ENCODE results near the gene PER2. TPM values are rescaled to one million over a fixed set of nuclear protein-coding genes. Genes with fewer than 3 reads are reported as not detected.

Gene PER2
- total and polyA plus RNA-seq, 2 of the 13 experiments (the other 11 are each of a cell fraction or from before 2014, with no cell fraction given): 5.1 to 9.4 TPM

- peak; percentile 36; the same call in 1 of the 2 replicates for TF ChIP-seq DMAP1 (CRISPR knock-in tag; IDR thresholded peaks at IDR 0.05)
- TF ChIP-seq FLYWCH1 (CRISPR knock-in tag; IDR thresholded peaks at IDR 0.05): peak; percentile 93; the same call in 1 of the 2 replicates
- TF ChIP-seq BHLHE40 (IDR thresholded peaks at IDR 0.05; ENCODE audit: low read length): peak; percentile 76
- peak; percentile 43; the same call in 1 of the 2 replicates for TF ChIP-seq ELF1 (CRISPR knock-in tag; IDR thresholded peaks at IDR 0.05)
- peak; percentile 90; the same call in 1 of the 2 replicates for TF ChIP-seq ZNF660 (CRISPR knock-in tag; IDR thresholded peaks at IDR 0.05; ENCODE audit: borderline replicate concordance, low read depth)
- TF ChIP-seq NR2F6 (IDR thresholded peaks at IDR 0.05): no peak
- peak; percentile 69 for TF ChIP-seq NR2F6 (CRISPR knock-in tag; IDR thresholded peaks at IDR 0.05)
- TF ChIP-seq NFKBIZ (CRISPR knock-in tag; IDR thresholded peaks at IDR 0.05): peak; percentile 85
- TF ChIP-seq SP140L (CRISPR knock-in tag; IDR thresholded peaks at IDR 0.05; ENCODE audit: borderline replicate concordance): 0 out of 2 replicates have a peak, but pooled peaks have one; percentile 57
- TF ChIP-seq PLRG1 (conservative IDR thresholded peaks at IDR 0.05): no peak
- TF ChIP-seq ARNT2 (CRISPR knock-in tag; IDR thresholded peaks at IDR 0.05; ENCODE audit: low read depth): peak; percentile 99
- TF ChIP-seq, protein P1, sequence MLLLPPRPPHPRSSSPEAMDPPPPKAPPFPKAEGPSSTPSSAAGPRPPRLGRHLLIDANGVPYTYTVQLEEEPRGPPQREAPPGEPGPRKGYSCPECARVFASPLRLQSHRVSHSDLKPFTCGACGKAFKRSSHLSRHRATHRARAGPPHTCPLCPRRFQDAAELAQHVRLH (CRISPR knock-in tag; IDR thresholded peaks at IDR 0.05; ENCODE audit: borderline replicate concordance, low read depth): peak; percentile 96; the same call in 1 of the 2 replicates
- TF ChIP-seq ZFP91 (CRISPR knock-in tag; IDR thresholded peaks at IDR 0.05; ENCODE audit: borderline replicate concordance): peak; percentile 87
- TF ChIP-seq SIX4 (CRISPR knock-in tag; IDR thresholded peaks at IDR 0.05): peak; percentile 28; the same call in 1 of the 2 replicates
- TF ChIP-seq, protein P2, sequence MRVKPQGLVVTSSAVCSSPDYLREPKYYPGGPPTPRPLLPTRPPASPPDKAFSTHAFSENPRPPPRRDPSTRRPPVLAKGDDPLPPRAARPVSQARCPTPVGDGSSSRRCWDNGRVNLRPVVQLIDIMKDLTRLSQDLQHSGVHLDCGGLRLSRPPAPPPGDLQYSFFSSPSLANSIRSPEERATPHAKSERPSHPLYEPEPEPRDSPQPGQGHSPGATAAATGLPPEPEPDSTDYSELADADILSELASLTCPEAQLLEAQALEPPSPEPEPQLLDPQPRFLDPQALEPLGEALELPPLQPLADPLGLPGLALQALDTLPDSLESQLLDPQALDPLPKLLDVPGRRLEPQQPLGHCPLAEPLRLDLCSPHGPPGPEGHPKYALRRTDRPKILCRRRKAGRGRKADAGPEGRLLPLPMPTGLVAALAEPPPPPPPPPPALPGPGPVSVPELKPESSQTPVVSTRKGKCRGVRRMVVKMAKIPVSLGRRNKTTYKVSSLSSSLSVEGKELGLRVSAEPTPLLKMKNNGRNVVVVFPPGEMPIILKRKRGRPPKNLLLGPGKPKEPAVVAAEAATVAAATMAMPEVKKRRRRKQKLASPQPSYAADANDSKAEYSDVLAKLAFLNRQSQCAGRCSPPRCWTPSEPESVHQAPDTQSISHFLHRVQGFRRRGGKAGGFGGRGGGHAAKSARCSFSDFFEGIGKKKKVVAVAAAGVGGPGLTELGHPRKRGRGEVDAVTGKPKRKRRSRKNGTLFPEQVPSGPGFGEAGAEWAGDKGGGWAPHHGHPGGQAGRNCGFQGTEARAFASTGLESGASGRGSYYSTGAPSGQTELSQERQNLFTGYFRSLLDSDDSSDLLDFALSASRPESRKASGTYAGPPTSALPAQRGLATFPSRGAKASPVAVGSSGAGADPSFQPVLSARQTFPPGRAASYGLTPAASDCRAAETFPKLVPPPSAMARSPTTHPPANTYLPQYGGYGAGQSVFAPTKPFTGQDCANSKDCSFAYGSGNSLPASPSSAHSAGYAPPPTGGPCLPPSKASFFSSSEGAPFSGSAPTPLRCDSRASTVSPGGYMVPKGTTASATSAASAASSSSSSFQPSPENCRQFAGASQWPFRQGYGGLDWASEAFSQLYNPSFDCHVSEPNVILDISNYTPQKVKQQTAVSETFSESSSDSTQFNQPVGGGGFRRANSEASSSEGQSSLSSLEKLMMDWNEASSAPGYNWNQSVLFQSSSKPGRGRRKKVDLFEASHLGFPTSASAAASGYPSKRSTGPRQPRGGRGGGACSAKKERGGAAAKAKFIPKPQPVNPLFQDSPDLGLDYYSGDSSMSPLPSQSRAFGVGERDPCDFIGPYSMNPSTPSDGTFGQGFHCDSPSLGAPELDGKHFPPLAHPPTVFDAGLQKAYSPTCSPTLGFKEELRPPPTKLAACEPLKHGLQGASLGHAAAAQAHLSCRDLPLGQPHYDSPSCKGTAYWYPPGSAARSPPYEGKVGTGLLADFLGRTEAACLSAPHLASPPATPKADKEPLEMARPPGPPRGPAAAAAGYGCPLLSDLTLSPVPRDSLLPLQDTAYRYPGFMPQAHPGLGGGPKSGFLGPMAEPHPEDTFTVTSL (CRISPR knock-in tag; IDR thresholded peaks at IDR 0.05; ENCODE audit: borderline replicate concordance): peak; percentile 65; the same call in 1 of the 2 replicates
- peak; percentile 82; the same call in 1 of the 2 replicates for TF ChIP-seq TGIF2 (CRISPR knock-in tag; IDR thresholded peaks at IDR 0.05)
- TF ChIP-seq MTA3 (CRISPR knock-in tag; IDR thresholded peaks at IDR 0.05): no peak
- TF ChIP-seq RELA (CRISPR knock-in tag; IDR thresholded peaks at IDR 0.05): 0 out of 2 replicates have a peak, but pooled peaks have one; percentile 35
- TF ChIP-seq ZNF234 (CRISPR knock-in tag; conservative IDR thresholded peaks at IDR 0.05): peak; percentile 96; the same call in 1 of the 2 replicates
- TF ChIP-seq BRD4 (CRISPR knock-in tag; IDR thresholded peaks at IDR 0.05): peak; percentile 82
- peak; percentile 99 for TF ChIP-seq SATB2 (CRISPR knock-in tag; IDR thresholded peaks at IDR 0.05)
- TF ChIP-seq YY1 (IDR thresholded peaks at IDR 0.05; ENCODE audit: insufficient read depth, insufficient replicate concordance, low read depth, low read length): no peak
Measured at GRCh38 chr2:238238766-238239542, 49.5 kb downstream of the PER2 start (continued).
